Colonic mucosa (tissue), 4 donors: Measurements from ENCODE around the gene GPR6. TPM values are rescaled to one million over a fixed set of nuclear protein-coding genes. Genes with fewer than 3 reads are reported as not detected.

Experiments
- DNase-seq: peaks from one replicate; pipeline ENCODE4 v3.0.0-alpha.2; 2020
- H3K27ac ChIP-seq: fragments of 200-600 bp; one replicate; pipeline ENCODE4 v1.8.0; 2021
- H3K27me3 ChIP-seq: fragments of 200-600 bp; one replicate; pipeline ENCODE4 v1.8.0; 2021
- H3K36me3 ChIP-seq: fragments of 200-600 bp; one replicate; pipeline ENCODE4 v1.8.0; 2021
- H3K4me1 ChIP-seq: fragments of 200-600 bp; one replicate; pipeline ENCODE4 v1.8.0; 2021; ENCODE audit warnings: mild to moderate bottlenecking
- H3K4me3 ChIP-seq: fragments of 200-600 bp; one replicate; pipeline ENCODE4 v1.8.0; 2021
- H3K9ac ChIP-seq, 2 donors: one replicate each; pipeline ENCODE4 v1.7.0; 2013; ENCODE audit warnings: control low read depth in 2 of 2, low read depth in 2 of 2, low read length in 2 of 2
- H3K9me3 ChIP-seq: fragments of 200-600 bp; one replicate; pipeline ENCODE4 v1.8.0; 2021
- CTCF ChIP-seq: fragments of 200-600 bp; IDR thresholded peaks from one replicate; pipeline ENCODE4 v1.8.0; 2022; ENCODE audit warnings: antibody characterized with exemption, mild to moderate bottlenecking
- intact Hi-C: fragments of 100-400 bp; cut with DNase I; formaldehyde crosslinking; loops from one replicate; pipeline ENCODE4 v1.14.1; 2022
- total RNA-seq, 2 donors: library from RNA; stranded (reverse); fragmentation: NEBNext Ultra II Directional in 1 of 2; extraction: Animal tissue kit (Norgen Biotek cat#: 25700) in 1 of 2; gene quantifications; one replicate each; pipeline ENCODE4 v1.2.1, GENCODE V29; 2021
- donor health status: healthy.
- donor health status: DM: no; HTN: no; CAD: no.
- donor health status: DM: no; HTN: no; CAD: no.

Gene GPR6
- total RNA-seq, 2 donors from 2014 or later: not detected

GRCh38 chr6:109962271-109962670, 15.8 kb upstream of the GPR6 start:
- no peak for TF ChIP-seq CTCF
- no peak overlapping the region for H3K9ac ChIP-seq

DNA sequence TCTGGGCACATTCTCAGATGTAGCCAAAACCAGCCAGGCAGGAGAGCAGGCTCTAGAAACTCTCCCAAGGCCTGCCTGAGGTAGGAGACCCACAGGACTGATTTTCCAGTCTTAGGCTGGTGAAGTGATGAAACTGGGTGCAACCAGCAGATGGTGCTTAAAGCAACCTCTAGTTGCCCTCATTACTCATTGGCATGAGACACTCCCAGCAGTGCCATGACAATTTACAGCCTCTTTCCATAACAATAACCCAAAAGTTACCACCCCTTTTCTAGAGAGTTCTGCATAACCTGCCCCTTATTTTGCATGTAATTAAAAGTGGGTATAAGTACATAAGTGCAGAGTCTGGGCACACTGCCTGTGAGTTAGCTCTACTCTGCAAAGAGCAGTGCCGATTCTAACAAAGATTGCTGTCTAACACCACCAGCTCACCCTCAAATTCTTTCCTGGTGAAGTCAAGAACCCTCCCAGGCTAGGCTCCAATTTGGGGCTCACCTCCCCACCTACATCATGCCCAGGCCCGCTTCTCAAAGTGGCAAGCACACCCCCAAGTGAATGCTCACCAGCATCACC, 14.4 kb upstream of the GPR6 start:
- H3K4me3 ChIP-seq: no peak overlapping the region
- no peak for TF ChIP-seq CTCF
- no peaks in the 10 kb centered on the region for H3K9me3 ChIP-seq
- no peaks in the 10 kb centered on the region for H3K4me1 ChIP-seq
- DNase-seq: no peak
- intact Hi-C loops: no loop called here
- H3K36me3 ChIP-seq: no peaks in the 10 kb centered on the region
- no peaks in the 10 kb centered on the region for H3K27me3 ChIP-seq
- no peak overlapping the region for H3K9ac ChIP-seq
- no peak overlapping the region for H3K27ac ChIP-seq

More at GRCh38 chr6:109962271-109962670, 15.8 kb upstream of the GPR6 start:
- Histone ChIP-seq H3K4me1 (no peaks in the 10 kb centered on the region), H3K36me3 (no peaks in the 10 kb centered on the region), H3K27ac (no peak overlapping the region), H3K4me3 (no peak overlapping the region), H3K9me3 (no peaks in the 10 kb centered on the region), H3K27me3 (no peaks in the 10 kb centered on the region)
- DNase-seq: no peak
- intact Hi-C loops: no loop called here

DNA sequence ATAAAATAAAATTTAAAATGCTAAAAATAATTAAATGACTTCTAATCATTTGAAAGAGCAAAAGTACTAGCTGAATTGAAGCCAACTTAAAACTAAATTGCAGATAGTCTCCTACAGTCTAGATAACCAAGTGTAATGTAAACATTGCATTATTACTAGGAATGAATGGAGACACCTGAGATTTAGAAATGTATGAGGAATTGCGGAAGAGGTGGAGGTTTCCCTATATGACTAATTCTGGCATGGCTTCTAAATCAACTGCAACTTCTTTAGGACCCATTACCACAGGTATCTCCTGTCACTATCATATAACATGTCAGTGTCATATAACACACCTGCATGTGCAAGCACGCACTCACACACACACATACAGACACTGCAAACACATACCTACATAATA, 13.2 kb upstream of the GPR6 start:
- Histone ChIP-seq H3K36me3 (no peaks in the 10 kb centered on the region), H3K27ac (no peak overlapping the region), H3K9ac (no peak overlapping the region), H3K9me3 (no peaks in the 10 kb centered on the region), H3K4me1 (no peaks in the 10 kb centered on the region), H3K4me3 (no peak overlapping the region), H3K27me3 (no peaks in the 10 kb centered on the region)
- TF ChIP-seq CTCF: no peak
- no peak for DNase-seq
- intact Hi-C loops: no loop called here

DNA sequence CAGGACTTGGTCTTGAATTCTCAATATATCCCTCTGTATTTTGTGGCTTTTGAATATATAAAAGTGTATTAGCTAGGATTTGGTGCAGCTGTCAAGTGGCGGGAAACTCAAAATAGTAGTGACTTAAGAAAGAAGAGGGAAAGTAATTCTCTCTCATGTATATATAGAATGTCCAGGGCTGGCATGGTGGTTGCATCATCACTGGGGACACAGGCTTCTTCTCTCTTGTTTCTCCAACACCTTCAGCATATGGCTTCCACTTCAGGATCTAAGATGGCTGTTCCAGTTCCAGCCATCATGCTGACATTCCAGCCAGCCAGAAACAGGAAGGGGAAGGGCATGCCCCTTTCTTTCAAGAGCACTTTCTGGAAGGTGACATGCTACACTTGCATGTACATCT, 11.8 kb upstream of the GPR6 start:
- no peaks in the 10 kb centered on the region for H3K27me3 ChIP-seq
- no peak overlapping the region for H3K27ac ChIP-seq
- no peaks in the 10 kb centered on the region for H3K4me1 ChIP-seq
- no peaks in the 10 kb centered on the region for H3K9me3 ChIP-seq
- no peak for DNase-seq
- no peak overlapping the region for H3K4me3 ChIP-seq
- H3K36me3 ChIP-seq: no peaks in the 10 kb centered on the region
- intact Hi-C loops: no loop called here
- no peak for TF ChIP-seq CTCF
- H3K9ac ChIP-seq: no peak overlapping the region

- Histone ChIP-seq H3K4me1 (no peaks in the 10 kb centered on the region), H3K9me3 (no peaks in the 10 kb centered on the region), H3K27me3 (peaks cover 10% of the 10 kb centered on the region), H3K36me3 (no peaks in the 10 kb centered on the region), H3K9ac (no peak overlapping the region), H3K27ac (no peak overlapping the region), H3K4me3 (no peak overlapping the region)
- DNase-seq: no peak
- no peak for TF ChIP-seq CTCF
- intact Hi-C loops: no loop called here
These were observed 329 bp upstream of the GPR6 start for GRCh38 chr6:109977791-109978173.
